Eye (tissue), 1 donor: ENCODE measurements around the gene MAP2K4.

Experiments used
- DNase-seq: peaks from one replicate; pipeline ENCODE4 v3.0.0-alpha.2; 2015

Gene MAP2K4

GRCh38 chr17:12178644-12179330 lies 158.1 kb downstream of the MAP2K4 start:
- no peak for DNase-seq

- DNase-seq: peak; percentile 90
Observed at GRCh38 chr17:12180644-12181261, 160.1 kb downstream of the MAP2K4 start.

- no peak for DNase-seq
Observed at GRCh38 chr17:12187658-12188057, 167.0 kb downstream of the MAP2K4 start.

- DNase-seq: no peak
Observed at GRCh38 chr17:12193144-12193735, 172.6 kb downstream of the MAP2K4 start.
